Neural cell (in vitro differentiated cells): ENCODE measurements around the gene TMIGD3. TPM values are rescaled to one million over a fixed set of nuclear protein-coding genes. Genes with fewer than 3 reads are reported as not detected.

Experiments
- H2AFZ ChIP-seq: fragments of 200-600, 300-800 bp; sonication (generic), shearing (Covaris generic); 2 replicates; pipeline ENCODE4 v1.6.0; 2014; ENCODE audit warnings: low read depth, mild to moderate bottlenecking, antibody characterized with exemption, low read length, moderate library complexity
- H3F3A ChIP-seq: fragments of 200-600 bp; shearing (Covaris generic); 2 replicates; pipeline ENCODE4 v1.6.1; 2016; ENCODE audit warnings: mild to moderate bottlenecking, moderate library complexity, mixed read lengths, antibody characterized with exemption, low read length; ENCODE audit not compliant: insufficient read depth, poor library complexity, severe bottlenecking
- H3K27ac ChIP-seq: fragments of 200-600, 300-800 bp; sonication (generic), shearing (Covaris generic); 2 replicates; pipeline ENCODE4 v1.5.1; 2014; ENCODE audit warnings: mild to moderate bottlenecking, low read length, moderate library complexity
- H3K27me3 ChIP-seq: fragments of 300-800, 200-600 bp; sonication (generic), shearing (Covaris generic); 2 replicates; pipeline ENCODE4 v1.6.0; 2014; ENCODE audit warnings: mild to moderate bottlenecking, low read depth, low read length, moderate library complexity; ENCODE audit not compliant: insufficient read depth
- H3K36me3 ChIP-seq: fragments of 300-800, 200-600 bp; sonication (generic), shearing (Covaris generic); 2 replicates; pipeline ENCODE4 v1.5.1; 2014; ENCODE audit warnings: mild to moderate bottlenecking, antibody characterized with exemption, low read length, moderate library complexity; ENCODE audit not compliant: insufficient read depth
- H3K4me2 ChIP-seq: fragments of 300-800, 200-600 bp; sonication (generic), shearing (Covaris generic); 2 replicates; pipeline ENCODE4 v1.6.0; 2014; ENCODE audit warnings: mild to moderate bottlenecking, low read length
- H3K4me3 ChIP-seq: fragments of 300-800, 200-600 bp; sonication (generic), shearing (Covaris generic); 2 replicates; pipeline ENCODE4 v1.5.1; 2014; ENCODE audit warnings: mild to moderate bottlenecking, low read length, moderate library complexity
- H3K79me2 ChIP-seq: fragments of 200-600 bp; shearing (Covaris generic); replicated peaks from 2 replicates; pipeline ENCODE4 v1.6.0; 2014; ENCODE audit warnings: mild to moderate bottlenecking, low read length, moderate library complexity; ENCODE audit not compliant: insufficient read depth
- H3K9ac ChIP-seq: fragments of 300-800, 200-600 bp; sonication (generic), shearing (Covaris generic); 2 replicates; pipeline ENCODE4 v1.6.1; 2016; ENCODE audit warnings: mild to moderate bottlenecking, low read length, mixed read lengths
- H3K9me2 ChIP-seq: fragments of 200-600 bp; shearing (Covaris generic); 2 replicates; pipeline ENCODE4 v1.6.1; 2016; ENCODE audit warnings: mild to moderate bottlenecking, low read length, mixed read lengths; ENCODE audit not compliant: insufficient read depth
- H3K9me3 ChIP-seq: fragments of 200-600, 300-800 bp; sonication (generic), shearing (Covaris generic); 2 replicates; pipeline ENCODE4 v1.6.1; 2016; ENCODE audit warnings: mild to moderate bottlenecking, mixed run types, low read length, moderate library complexity, mixed read lengths
- H4K20me1 ChIP-seq: fragments of 200-600 bp; shearing (Covaris generic); 2 replicates; pipeline ENCODE4 v1.6.1; 2016; ENCODE audit warnings: mild to moderate bottlenecking, mixed run types; ENCODE audit not compliant: insufficient read depth
- CTCF ChIP-seq: fragments of 450-650 bp; IDR thresholded peaks from 2 replicates; pipeline ENCODE4 v1.5.1; 2014; ENCODE audit warnings: antibody characterized with exemption, mild to moderate bottlenecking, moderate library complexity; ENCODE audit not compliant: poor library complexity, severe bottlenecking
- EP300 ChIP-seq: fragments of 450-650 bp; conservative IDR thresholded peaks from 2 replicates; pipeline ENCODE4 v1.6.1; 2014; ENCODE audit warnings: antibody characterized with exemption, mild to moderate bottlenecking, moderate library complexity; ENCODE audit not compliant: poor library complexity, severe bottlenecking
- EZH2 ChIP-seq: fragments of 200-600, 300-800 bp; shearing (Covaris generic), sonication (generic); IDR thresholded peaks from 2 replicates; pipeline ENCODE4 v1.6.1; 2014; ENCODE audit warnings: antibody characterized with exemption, low read length, borderline replicate concordance, mild to moderate bottlenecking; ENCODE audit not compliant: insufficient read depth, poor library complexity, severe bottlenecking
- MXI1 ChIP-seq: fragments of 450-650 bp; conservative IDR thresholded peaks from 2 replicates; pipeline ENCODE4 v1.6.1; 2014; ENCODE audit warnings: antibody characterized with exemption, mild to moderate bottlenecking; ENCODE audit not compliant: poor library complexity, severe bottlenecking
- POLR2AphosphoS5 ChIP-seq: IDR thresholded peaks from 2 replicates; pipeline ENCODE4 v1.6.1; 2012
- RAD21 ChIP-seq: fragments of 450-650 bp; conservative IDR thresholded peaks from 2 replicates; pipeline ENCODE4 v1.6.1; 2014; ENCODE audit warnings: antibody characterized with exemption, mild to moderate bottlenecking, moderate library complexity
- REST ChIP-seq: IDR thresholded peaks from 2 replicates; pipeline ENCODE4 v1.6.1; 2012; ENCODE audit warnings: borderline replicate concordance
- SMC3 ChIP-seq: fragments of 450-650 bp; conservative IDR thresholded peaks from 2 replicates; pipeline ENCODE4 v1.6.1; 2014; ENCODE audit warnings: antibody characterized with exemption, mild to moderate bottlenecking, moderate library complexity; ENCODE audit not compliant: poor library complexity
- TAF1 ChIP-seq: IDR thresholded peaks from 2 replicates; pipeline ENCODE4 v1.6.1; 2012; ENCODE audit warnings: low read depth
- polyA plus RNA-seq: library from polyadenylated mRNA; depleted of rRNA; stranded (reverse); fragments of >200 nt; gene quantifications from 2 replicates; pipeline ENCODE4 v1.2.3, GENCODE V29; 2014

Gene TMIGD3
- polyA plus RNA-seq, 1 donor from 2014 or later, result not detected

GRCh38 chr1:111461765-111462164 is 41.7 kb downstream of the TMIGD3 start:
- H3K4me3 ChIP-seq, result no peak overlapping the region
- no peak overlapping the region for H2AFZ ChIP-seq
- no peak overlapping the region for H3K27ac ChIP-seq
- peaks cover 22% of the 10 kb centered on the region for H3K36me3 ChIP-seq
- H3K4me2 ChIP-seq, result no peak overlapping the region
- H3K9me3 ChIP-seq, result no peaks in the 10 kb centered on the region
- no peaks in the 10 kb centered on the region for H3K9me2 ChIP-seq
- peaks cover 3% of the 10 kb centered on the region for H3K79me2 ChIP-seq
- no peaks in the 10 kb centered on the region for H3F3A ChIP-seq
- no peak overlapping the region for H3K9ac ChIP-seq
- TF ChIP-seq TAF1 (no peak), MXI1 (no peak), REST (no peak), SMC3 (no peak), EP300 (no peak), RAD21 (no peak), CTCF (no peak), EZH2 (no peak), POLR2AphosphoS5 (no peak)
- no peaks in the 10 kb centered on the region for H4K20me1 ChIP-seq
- no peaks in the 10 kb centered on the region for H3K27me3 ChIP-seq

GRCh38 chr1:111455642-111456031 is 47.8 kb downstream of the TMIGD3 start:
- H3K27me3 ChIP-seq, result no peaks in the 10 kb centered on the region
- no peaks in the 10 kb centered on the region for H4K20me1 ChIP-seq
- no peak overlapping the region for H3K4me2 ChIP-seq
- H3K27ac ChIP-seq, result no peak overlapping the region
- TF ChIP-seq SMC3, result no peak
- no peak for TF ChIP-seq REST
- TF ChIP-seq CTCF, result no peak
- H3K9me3 ChIP-seq, result no peaks in the 10 kb centered on the region
- H3K4me3 ChIP-seq, result no peak overlapping the region
- peaks cover 20% of the 10 kb centered on the region for H3K79me2 ChIP-seq
- H3K9me2 ChIP-seq, result no peaks in the 10 kb centered on the region
- H3F3A ChIP-seq, result no peaks in the 10 kb centered on the region
- H3K36me3 ChIP-seq, result peaks cover 27% of the 10 kb centered on the region
- no peak overlapping the region for H2AFZ ChIP-seq
- no peak overlapping the region for H3K9ac ChIP-seq
